ENCODE data around the gene NBL1. TPM values are rescaled to one million over a fixed set of nuclear protein-coding genes. Genes with fewer than 3 reads are reported as not detected.
"Not testable (repeated sequence)": the region's sequence is repeated elsewhere in the genome, so short reads cannot be mapped to it uniquely, and the experiment has no call there.

Gene NBL1
- total and polyA plus RNA-seq, 9 donors = 127 to 852 (median 525) TPM

- Histone ChIP-seq H3K9me3 (no peaks in the 10 kb centered on the region), H3K27ac (no peak overlapping the region), H3K4me1 (ENCODE audit: insufficient read depth) (peaks cover 4% of the 10 kb centered on the region), H3K4me3 (no peak overlapping the region), H3K36me3 (no peaks in the 10 kb centered on the region), H3K27me3 (no peaks in the 10 kb centered on the region)
- DNase-seq = no peak
- intact Hi-C loops (cut with DNase I) = no loop called here
- no peak for TF ChIP-seq POLR2A (IDR thresholded peaks at IDR 0.05)
- no peak for TF ChIP-seq CTCF (IDR thresholded peaks at IDR 0.05)
- TF ChIP-seq EP300 (IDR thresholded peaks at IDR 0.05) = no peak
- 77 to 93% (median 91%) methylated on average over 4 of the region's 4 CpGs for WGBS, 3 donors
Measured at GRCh38 chr1:19635646-19636045, 8.5 kb upstream of the NBL1 start.

- Histone ChIP-seq H3K27ac (no peak overlapping the region), H3K4me3 (no peak overlapping the region), H3K4me1 (ENCODE audit: insufficient read depth) (peaks cover 6% of the 10 kb centered on the region), H3K27me3 (no peaks in the 10 kb centered on the region), H3K36me3 (no peaks in the 10 kb centered on the region), H3K9me3 (no peaks in the 10 kb centered on the region)
- WGBS, 3 donors = 79 to 86% (median 81%) methylated on average over 5 of the region's 5 CpGs
- intact Hi-C loops (cut with DNase I) = no loop called here
- TF ChIP-seq EP300 (IDR thresholded peaks at IDR 0.05) = no peak
- TF ChIP-seq POLR2A (IDR thresholded peaks at IDR 0.05) = no peak
- no peak for TF ChIP-seq CTCF (IDR thresholded peaks at IDR 0.05)
- DNase-seq = no peak
Measured at GRCh38 chr1:19636065-19636464, 8.0 kb upstream of the NBL1 start.

GRCh38 chr1:19636749-19637148, 7.4 kb upstream of the NBL1 start:
- H3K4me1 ChIP-seq (ENCODE audit: insufficient read depth); DNase-seq; H3K27ac ChIP-seq; H3K9me3 ChIP-seq; H3K27me3 ChIP-seq; H3K4me3 ChIP-seq; intact Hi-C loops (cut with DNase I); H3K36me3 ChIP-seq: not testable (repeated sequence)
- 85 to 97% (median 87%) methylated on average over 10 of the region's 10 CpGs for WGBS, 3 donors

GRCh38 chr1:19637606-19638005, 6.5 kb upstream of the NBL1 start:
- no peak for DNase-seq
- Histone ChIP-seq H3K4me3 (no peak overlapping the region), H3K4me1 (ENCODE audit: insufficient read depth) (peaks cover 6% of the 10 kb centered on the region), H3K9me3 (no peaks in the 10 kb centered on the region), H3K27me3 (no peaks in the 10 kb centered on the region), H3K36me3 (no peaks in the 10 kb centered on the region), H3K27ac (no peak overlapping the region)
- WGBS, 3 donors = 85 to 87% (median 86%) methylated on average over 10 of the region's 10 CpGs
- TF ChIP-seq CTCF (IDR thresholded peaks at IDR 0.05) (no peak), EP300 (IDR thresholded peaks at IDR 0.05) (no peak), POLR2A (IDR thresholded peaks at IDR 0.05) (no peak)
- intact Hi-C loops (cut with DNase I) = no loop called here

GRCh38 chr1:19639228-19639627, 4.9 kb upstream of the NBL1 start:
- H3K27me3 ChIP-seq; H3K4me3 ChIP-seq; H3K36me3 ChIP-seq; H3K9me3 ChIP-seq; DNase-seq; H3K27ac ChIP-seq; intact Hi-C loops (cut with DNase I); H3K4me1 ChIP-seq (ENCODE audit: insufficient read depth): not testable (repeated sequence)
- 56 to 77% (median 72%) methylated on average over 10 of the region's 10 CpGs for WGBS, 3 donors

GRCh38 chr1:19639999-19640362, 4.1 kb upstream of the NBL1 start:
- intact Hi-C loops (cut with DNase I) = loop anchor here in 3 of 4 donors (5.0 to 10.0 kb wide), 4 partner anchors 43 to 155 kb away; partner anchors contain the start of gene CAPZB (in 1 of the 3)
- WGBS, 3 donors = 82 to 85% (median 84%) methylated on average over 3 of the region's 3 CpGs
- Histone ChIP-seq H3K27me3 (no peaks in the 10 kb centered on the region), H3K4me3 (no peak overlapping the region), H3K27ac (peak overlapping the region in 1 of 2 donors; percentile 14), H3K9me3 (no peaks in the 10 kb centered on the region), H3K36me3 (no peaks in the 10 kb centered on the region), H3K4me1 (ENCODE audit: insufficient read depth) (peaks cover 9% of the 10 kb centered on the region)
- TF ChIP-seq CTCF (IDR thresholded peaks at IDR 0.05) = no peak
- TF ChIP-seq POLR2A (IDR thresholded peaks at IDR 0.05) = no peak
- no peak for TF ChIP-seq EP300 (IDR thresholded peaks at IDR 0.05)
- no peak for DNase-seq

Measured in ovary (tissue), 9 donors.